Neural progenitor cell (in vitro differentiated cells): ENCODE results near the gene MAD1L1.

Experiments used
- CTCF ChIP-seq: fragments of 200-600 bp; sonication (generic); IDR thresholded peaks from 2 replicates; pipeline ENCODE4 v1.5.1; 2017; ENCODE audit warnings: antibody characterized with exemption, mild to moderate bottlenecking
- EZH2 ChIP-seq: fragments of 200-600 bp; sonication (generic); IDR thresholded peaks from 2 replicates; pipeline ENCODE4 v1.6.1; 2017; ENCODE audit warnings: antibody characterized with exemption, mild to moderate bottlenecking, moderate library complexity
- EZH2phosphoT487 ChIP-seq: fragments of 200-600 bp; sonication (generic); IDR thresholded peaks from 2 replicates; pipeline ENCODE4 v1.6.1; 2017; ENCODE audit warnings: antibody characterized with exemption

GRCh38 chr7:2120841-2121830 lies 111.6 kb downstream of the MAD1L1 start:
- TF ChIP-seq CTCF: no peak
- no peak for TF ChIP-seq EZH2
- TF ChIP-seq EZH2phosphoT487: no peak
